Activated CD8-positive, alpha-beta memory T cell treated with anti-CD3 and anti-CD28 coated beads, Interleukin-2, amount 50 U/mL, for 1 hour (primary cell): ENCODE results near the gene KISS1R.

Source experiments
- DNase-seq: peaks from one replicate; pipeline ENCODE4 v3.0.0-alpha.2; 2020; ENCODE audit errors: extremely low read depth

The KISS1R gene

GRCh38 chr19:899336-900042 is 17.6 kb upstream of the KISS1R start:
- no peak for DNase-seq

- DNase-seq: no peak
These were observed 17.2 kb upstream of the KISS1R start for GRCh38 chr19:900043-900301.

GRCh38 chr19:900302-901111 is 16.6 kb upstream of the KISS1R start:
- DNase-seq: no peak

- DNase-seq: no peak
These were observed 15.7 kb upstream of the KISS1R start for GRCh38 chr19:901216-902092.

GRCh38 chr19:902093-902370 is 15.1 kb upstream of the KISS1R start:
- no peak for DNase-seq

- DNase-seq: no peak
These were observed 14.5 kb upstream of the KISS1R start for GRCh38 chr19:902446-903226.

- no peak for DNase-seq
These were observed 13.8 kb upstream of the KISS1R start for GRCh38 chr19:903266-903797.

GRCh38 chr19:904545-904944 is 12.6 kb upstream of the KISS1R start:
- no peak for DNase-seq

GRCh38 chr19:906480-906879 is 10.7 kb upstream of the KISS1R start:
- DNase-seq: no peak

- no peak for DNase-seq
These were observed 9.8 kb upstream of the KISS1R start for GRCh38 chr19:907183-907853.

- DNase-seq: no peak
These were observed 5.7 kb upstream of the KISS1R start for GRCh38 chr19:911197-912033.

GRCh38 chr19:912181-913079 is 4.7 kb upstream of the KISS1R start:
- no peak for DNase-seq

- peak; percentile 37 for DNase-seq
These were observed 3.9 kb upstream of the KISS1R start, which contains the start of gene R3HDM4 for GRCh38 chr19:913080-913748. TSS of gene R3HDM4 (minus strand) at chr19:913219. CDS start at chr19:913157, 62 bp downstream.

GRCh38 chr19:916645-917322 is 349 bp upstream of the KISS1R start:
- DNase-seq: no peak

- DNase-seq: no peak
These were observed 962 bp downstream of the KISS1R start for GRCh38 chr19:918152-918437.

- DNase-seq: no peak
These were observed 1.5 kb downstream of the KISS1R start for GRCh38 chr19:918481-919198.

GRCh38 chr19:919199-920050 is 2.3 kb downstream of the KISS1R start:
- no peak for DNase-seq
